ENCODE data around the gene TRPV4. TPM values are rescaled to one million over a fixed set of nuclear protein-coding genes. Genes with fewer than 3 reads are reported as not detected.

Gene TRPV4
- polyA plus RNA-seq, 1 donor = 16.5 TPM

- DNase-seq = no peak
Measured at GRCh38 chr12:109739747-109740693, 93.2 kb downstream of the TRPV4 start.

GRCh38 chr12:109738878-109739665, 94.1 kb downstream of the TRPV4 start:
- no peak for DNase-seq

DNA sequence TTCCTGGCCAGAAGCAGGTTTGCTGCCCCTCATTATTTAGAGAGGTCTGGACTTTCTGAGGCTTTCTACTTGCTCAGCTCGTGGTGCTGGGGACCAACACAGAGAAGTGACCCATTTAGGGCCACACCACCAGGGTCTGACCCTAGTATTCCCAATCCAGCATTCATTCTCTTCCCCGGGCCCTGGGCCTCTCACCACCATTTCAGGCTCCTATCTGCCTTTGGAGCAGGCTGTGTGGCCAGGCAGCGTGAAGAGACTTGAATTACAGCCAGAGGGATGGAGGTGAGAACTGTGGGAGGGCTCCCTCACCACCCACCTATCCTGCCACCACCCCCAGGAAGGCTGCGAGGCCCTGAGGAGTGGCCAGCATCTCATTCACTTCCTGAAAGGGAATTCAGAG, 95.0 kb downstream of the TRPV4 start:
- no peak for DNase-seq

- DNase-seq = peak; percentile 66
Measured at GRCh38 chr12:109737631-109738030, 95.6 kb downstream of the TRPV4 start.

DNA sequence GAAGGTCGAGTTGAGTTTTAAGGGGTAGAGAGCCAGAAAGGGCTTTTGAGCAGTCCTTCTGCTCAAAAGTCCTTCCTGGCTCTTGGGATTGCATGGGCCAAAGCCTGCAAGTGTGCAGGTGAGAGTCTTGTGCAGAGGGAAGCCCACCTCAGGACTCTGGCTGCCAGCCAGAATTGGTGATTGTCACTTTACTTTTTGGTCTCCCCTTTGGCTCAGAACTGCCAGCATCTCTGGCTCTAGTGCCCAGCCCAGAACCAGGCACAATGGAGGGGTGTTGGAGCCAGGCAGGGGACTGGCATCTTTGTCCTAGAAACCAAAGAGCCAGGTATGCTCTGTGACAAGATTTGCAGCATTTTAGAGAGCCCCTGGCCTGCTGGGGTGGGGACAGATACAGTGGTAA, 96.1 kb downstream of the TRPV4 start:
- DNase-seq = no peak

GRCh38 chr12:109736552-109737108, 96.6 kb downstream of the TRPV4 start:
- peak; percentile 75 for DNase-seq

GRCh38 chr12:109735825-109736551, 97.2 kb downstream of the TRPV4 start:
- DNase-seq = no peak

DNA sequence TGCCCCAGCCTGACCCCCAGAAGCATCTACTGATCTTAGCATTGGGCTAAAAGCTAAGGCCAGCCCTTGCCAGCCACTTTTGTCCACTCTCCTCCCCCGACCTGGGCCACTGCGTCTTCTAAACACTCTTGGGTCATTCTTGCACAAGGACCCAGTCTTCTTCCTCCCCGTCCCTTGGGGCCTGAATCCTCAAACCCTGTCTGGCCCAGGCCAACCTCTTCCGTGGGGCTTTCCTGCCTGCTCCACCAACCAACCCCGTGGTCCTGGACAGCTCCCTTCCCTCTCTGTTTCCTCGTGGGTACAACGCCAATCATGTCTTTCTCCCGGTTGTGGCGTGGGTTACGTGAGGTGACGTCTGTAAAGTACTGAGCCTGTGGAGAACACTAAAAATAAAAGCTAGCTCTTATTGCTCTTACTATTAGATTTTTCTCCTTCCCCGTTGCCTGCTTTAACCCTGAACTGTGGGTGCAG, 98.1 kb downstream of the TRPV4 start:
- no peak for DNase-seq

GRCh38 chr12:109734219-109735000, 98.8 kb downstream of the TRPV4 start:
- DNase-seq = peak; percentile 55

Other genes starting within 250 kb of the TRPV4 start
- gene FAM222A, start 119.6 kb downstream of the TRPV4 start, polyA plus RNA-seq (ENCODE audit: insufficient read length) = 6.5 TPM
- 34.2 TPM for gene GLTP, start 47.1 kb upstream of the TRPV4 start, polyA plus RNA-seq (ENCODE audit: insufficient read length)
- 32.3 TPM for gene TCHP, start 66.9 kb upstream of the TRPV4 start, polyA plus RNA-seq (ENCODE audit: insufficient read length)
- gene GIT2, start 163.0 kb upstream of the TRPV4 start, polyA plus RNA-seq (ENCODE audit: insufficient read length) = 54.5 TPM
- 50.5 TPM for gene ANKRD13A, start 166.0 kb upstream of the TRPV4 start, polyA plus RNA-seq (ENCODE audit: insufficient read length)
- 39.4 TPM for gene C12orf76, start 215.1 kb upstream of the TRPV4 start, polyA plus RNA-seq (ENCODE audit: insufficient read length)